AG09309 (cell line): ENCODE results near the gene DNAH9.
A peak's percentile ranks its signal among the peaks of the same experiment; 100 is the strongest.

Experiments used
- DNase-seq: peaks from one replicate; pipeline ENCODE4 v3.0.0-alpha.2; 2010; ENCODE audit warnings: low read depth
- H3K4me3 ChIP-seq: 2 replicates; pipeline ENCODE4 v1.5.1; 2011; ENCODE audit warnings: mild to moderate bottlenecking, low read depth, low read length, moderate library complexity; ENCODE audit not compliant: control insufficient read depth
- TF ChIP-seq, protein P1 (sequence below): IDR thresholded peaks from 2 replicates; pipeline ENCODE4 v1.5.1; 2011; ENCODE audit warnings: mild to moderate bottlenecking, low read depth, low read length, inconsistent platforms; ENCODE audit not compliant: insufficient read depth, control insufficient read depth; ENCODE audit errors: missing control alignments

Gene DNAH9

DNA sequence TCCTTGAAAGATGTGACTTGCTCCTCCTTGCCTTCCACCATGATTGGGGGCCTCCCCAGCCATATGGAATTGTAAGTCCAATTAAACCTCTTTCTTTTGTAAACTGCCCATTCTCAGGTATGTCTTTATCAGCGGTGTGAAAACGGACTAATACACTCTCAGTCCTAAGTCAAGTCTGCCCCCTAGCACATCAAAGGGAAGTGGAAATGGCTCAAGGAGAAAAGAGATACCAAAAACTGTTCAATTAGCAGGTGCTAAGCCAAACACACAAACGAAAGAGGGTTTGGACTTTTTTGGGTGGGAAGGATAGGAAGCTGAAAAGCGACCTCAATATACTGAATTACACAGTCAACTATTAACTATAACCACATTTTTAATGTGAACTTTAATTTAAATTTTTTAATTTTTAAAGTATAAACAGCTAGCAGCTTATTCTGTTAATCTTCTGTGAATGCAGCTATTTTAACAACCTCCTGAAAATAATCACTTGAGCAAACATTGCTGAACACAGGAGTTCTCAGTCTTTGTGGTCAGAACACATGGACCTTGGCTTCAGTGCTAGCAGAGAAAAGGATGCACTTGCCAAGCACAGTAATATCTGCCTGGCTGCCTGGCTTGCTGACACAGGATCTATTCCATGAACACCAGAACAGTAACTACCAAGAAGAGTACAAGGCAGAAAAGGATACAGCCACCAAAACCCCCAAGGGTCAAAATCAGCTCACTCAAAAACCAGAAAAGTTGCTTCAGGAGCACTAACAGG is 388.1 kb downstream of the DNAH9 start:
- TF ChIP-seq, protein P1, sequence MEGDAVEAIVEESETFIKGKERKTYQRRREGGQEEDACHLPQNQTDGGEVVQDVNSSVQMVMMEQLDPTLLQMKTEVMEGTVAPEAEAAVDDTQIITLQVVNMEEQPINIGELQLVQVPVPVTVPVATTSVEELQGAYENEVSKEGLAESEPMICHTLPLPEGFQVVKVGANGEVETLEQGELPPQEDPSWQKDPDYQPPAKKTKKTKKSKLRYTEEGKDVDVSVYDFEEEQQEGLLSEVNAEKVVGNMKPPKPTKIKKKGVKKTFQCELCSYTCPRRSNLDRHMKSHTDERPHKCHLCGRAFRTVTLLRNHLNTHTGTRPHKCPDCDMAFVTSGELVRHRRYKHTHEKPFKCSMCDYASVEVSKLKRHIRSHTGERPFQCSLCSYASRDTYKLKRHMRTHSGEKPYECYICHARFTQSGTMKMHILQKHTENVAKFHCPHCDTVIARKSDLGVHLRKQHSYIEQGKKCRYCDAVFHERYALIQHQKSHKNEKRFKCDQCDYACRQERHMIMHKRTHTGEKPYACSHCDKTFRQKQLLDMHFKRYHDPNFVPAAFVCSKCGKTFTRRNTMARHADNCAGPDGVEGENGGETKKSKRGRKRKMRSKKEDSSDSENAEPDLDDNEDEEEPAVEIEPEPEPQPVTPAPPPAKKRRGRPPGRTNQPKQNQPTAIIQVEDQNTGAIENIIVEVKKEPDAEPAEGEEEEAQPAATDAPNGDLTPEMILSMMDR = no peak
- DNase-seq = no peak
- H3K4me3 ChIP-seq = no peak overlapping the region

DNA sequence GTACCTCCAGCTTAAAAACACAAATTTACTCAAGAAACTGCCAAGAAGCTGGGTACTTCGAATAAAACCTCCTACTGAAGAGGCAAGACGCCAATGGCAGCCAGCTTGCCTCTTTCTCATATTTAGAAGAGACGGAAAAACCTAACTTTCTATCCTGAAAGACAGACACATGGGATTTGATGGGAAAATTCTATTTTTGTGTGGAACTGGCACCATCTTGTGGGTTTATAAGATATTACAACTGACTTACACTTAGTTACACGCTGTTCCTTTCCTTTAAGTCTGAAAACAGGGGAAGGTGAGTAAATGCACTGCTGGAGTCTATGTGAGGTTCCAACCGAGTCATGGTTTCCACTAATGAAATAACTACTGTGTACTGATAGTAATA is 388.7 kb downstream of the DNAH9 start:
- no peak overlapping the region for H3K4me3 ChIP-seq
- TF ChIP-seq, protein P1 = peak; percentile 47
- DNase-seq = no peak

DNA sequence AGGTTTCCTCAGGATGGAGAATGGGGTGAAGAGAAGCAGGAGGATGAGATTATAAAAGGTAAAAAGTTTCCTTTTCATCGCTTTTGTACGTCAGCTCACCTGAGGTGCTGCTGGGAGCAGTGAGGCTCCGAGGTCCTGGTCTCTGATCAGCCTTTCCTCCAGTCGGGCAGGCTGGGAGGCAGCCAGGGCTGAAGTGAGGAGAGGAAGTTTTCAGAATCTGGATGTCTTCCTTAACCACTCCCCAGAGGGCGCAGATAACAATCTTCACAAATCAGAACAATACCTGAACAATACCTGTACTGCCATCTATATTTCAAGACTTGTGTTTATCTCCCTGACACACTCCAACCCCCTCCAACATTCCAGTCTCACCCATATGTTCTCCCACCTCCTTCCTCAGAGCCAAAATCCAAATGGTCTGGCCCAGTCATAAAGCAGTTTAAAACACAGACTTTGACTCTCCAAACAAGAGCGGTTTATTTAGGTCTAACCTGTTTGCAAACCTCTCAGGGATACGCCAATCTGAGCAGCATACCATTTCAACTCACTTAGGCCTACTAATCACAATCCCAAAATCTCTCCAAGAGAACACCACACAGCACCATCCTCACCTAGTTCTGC is 392.2 kb downstream of the DNAH9 start:
- TF ChIP-seq, protein P1 = no peak
- H3K4me3 ChIP-seq = no peak overlapping the region
- no peak for DNase-seq

DNA sequence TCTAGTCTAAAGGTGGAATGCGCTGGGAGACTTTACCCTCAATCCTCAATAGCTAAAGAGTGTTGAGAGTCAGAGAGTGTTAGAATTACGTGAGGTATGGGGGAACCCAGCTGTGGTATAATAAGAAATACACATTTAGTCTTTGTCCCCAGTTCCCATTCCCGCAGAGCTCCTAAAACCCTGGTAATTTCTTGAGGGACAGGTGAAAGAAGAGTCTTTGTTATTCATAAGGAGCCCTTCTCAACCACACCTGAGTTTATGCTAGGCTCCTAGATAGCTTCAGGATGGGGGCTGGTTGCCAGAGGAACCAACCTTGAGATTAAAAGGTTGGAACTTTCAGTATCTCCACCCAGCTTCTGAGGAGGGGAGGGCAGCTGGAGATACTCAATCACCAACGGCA is 393.2 kb downstream of the DNAH9 start:
- TF ChIP-seq, protein P1 = no peak
- H3K4me3 ChIP-seq = no peak overlapping the region
- DNase-seq = no peak

DNA sequence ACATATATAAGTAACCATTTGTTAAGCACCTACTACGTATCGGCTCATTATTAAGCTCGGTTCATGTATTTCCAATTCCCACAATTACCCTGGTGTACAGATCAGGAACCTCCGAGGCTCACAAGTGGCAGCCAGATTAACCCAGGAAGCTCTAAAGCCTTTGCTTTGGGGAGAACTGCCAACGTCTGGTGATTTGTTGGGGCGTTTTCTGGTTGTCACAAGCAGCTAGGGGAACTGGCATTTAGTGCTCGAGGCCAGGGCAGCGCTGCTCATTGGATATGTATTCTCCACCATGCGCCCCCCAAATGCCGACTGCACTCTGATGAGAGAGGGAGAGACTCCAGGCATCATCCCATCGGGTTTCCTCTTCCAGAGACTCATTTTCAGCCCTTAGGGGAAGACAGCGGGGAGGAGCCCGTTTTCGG is 398.5 kb downstream of the DNAH9 start:
- TF ChIP-seq, protein P1 = no peak
- H3K4me3 ChIP-seq = peak overlapping the region; percentile 63
- DNase-seq = no peak

DNA sequence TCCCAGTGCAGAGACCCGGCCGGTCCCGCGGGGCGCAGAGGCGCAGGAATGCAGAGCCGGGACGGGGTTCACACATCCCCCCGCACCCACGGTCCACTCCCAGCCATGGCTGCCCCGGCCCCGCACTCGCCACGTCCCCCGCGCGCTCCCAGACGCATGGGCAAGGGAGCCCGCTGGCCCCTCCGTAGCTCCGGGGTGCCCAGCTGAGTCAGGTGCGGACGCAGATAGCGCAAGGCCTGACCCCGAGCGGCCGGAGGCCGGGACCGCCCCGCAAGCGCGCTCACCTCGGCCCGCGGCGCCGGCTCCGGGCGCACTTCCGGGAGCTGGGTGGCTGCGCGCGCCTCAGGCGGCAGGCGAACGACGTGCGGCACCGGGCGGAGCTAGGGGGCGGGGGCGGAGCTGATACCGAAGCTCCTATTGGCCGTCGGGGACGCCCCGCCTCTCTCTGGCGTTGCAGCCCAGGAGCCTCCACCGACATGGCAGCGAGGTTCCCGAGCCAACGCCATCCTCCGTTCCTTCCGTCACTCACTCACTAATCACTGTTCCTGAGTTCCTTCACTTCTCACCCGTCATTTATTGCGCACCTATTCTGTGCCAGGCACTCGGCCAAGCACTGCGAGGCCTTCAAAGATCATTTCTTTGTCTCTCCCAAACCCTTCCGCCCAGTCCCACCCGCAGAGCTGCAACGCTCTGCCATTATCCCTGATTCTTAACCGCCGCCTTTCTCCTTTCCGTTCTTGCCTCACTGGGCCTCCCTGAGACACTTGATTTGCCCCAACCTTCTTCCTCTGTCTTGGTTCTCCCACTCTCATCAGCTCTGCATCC is 399.1 kb downstream of the DNAH9 start, which contains the start of gene ZNF18:
Gene ZNF18 (minus strand): TSS at position 329 of the 825 bp plus-strand sequence. CDS start 4,646 bp downstream, outside the sequence.
- DNase-seq = peak; percentile 59
- TF ChIP-seq, protein P1 = no peak
- H3K4me3 ChIP-seq = peak within 1 kb of the TSS; percentile 63
